ENCODE results near the gene SLC6A3.
"Not testable (repeated sequence)": the region's sequence is repeated elsewhere in the genome, so short reads cannot be mapped to it uniquely, and the experiment has no call there.

SLC6A3 gene

GRCh38 chr5:1422522-1422921, 22.7 kb downstream of the SLC6A3 start:
- DNase-seq (ENCODE audit: low read depth in 2 of 3, low spot score in 1 of 3) = not testable (repeated sequence)

- DNase-seq (ENCODE audit: low read depth in 2 of 3, low spot score in 1 of 3) = no peak
Observed at GRCh38 chr5:1421521-1422341, 23.5 kb downstream of the SLC6A3 start.

GRCh38 chr5:1420211-1421195, 24.7 kb downstream of the SLC6A3 start:
- no peak for DNase-seq (ENCODE audit: low read depth in 2 of 3, low spot score in 1 of 3)

- DNase-seq (ENCODE audit: low read depth in 2 of 3, low spot score in 1 of 3) = no peak
Observed at GRCh38 chr5:1419476-1420210, 25.6 kb downstream of the SLC6A3 start.

- DNase-seq (ENCODE audit: low read depth in 2 of 3, low spot score in 1 of 3) = no peak
Observed at GRCh38 chr5:1418921-1419280, 26.3 kb downstream of the SLC6A3 start.

GRCh38 chr5:1418238-1418920, 26.9 kb downstream of the SLC6A3 start:
- DNase-seq (ENCODE audit: low read depth in 2 of 3, low spot score in 1 of 3) = no peak

- DNase-seq (ENCODE audit: low read depth in 2 of 3, low spot score in 1 of 3) = no peak
Observed at GRCh38 chr5:1417586-1418225, 27.5 kb downstream of the SLC6A3 start.

- DNase-seq (ENCODE audit: low read depth in 2 of 3, low spot score in 1 of 3) = no peak
Observed at GRCh38 chr5:1416856-1417469, 28.3 kb downstream of the SLC6A3 start.

- no peak for DNase-seq (ENCODE audit: low read depth in 2 of 3, low spot score in 1 of 3)
Observed at GRCh38 chr5:1415626-1416360, 29.4 kb downstream of the SLC6A3 start.

GRCh38 chr5:1415059-1415425, 30.2 kb downstream of the SLC6A3 start:
- DNase-seq (ENCODE audit: low read depth in 2 of 3, low spot score in 1 of 3) = no peak

- DNase-seq (ENCODE audit: low read depth in 2 of 3, low spot score in 1 of 3) = no peak
Observed at GRCh38 chr5:1414311-1415058, 30.8 kb downstream of the SLC6A3 start.

- DNase-seq (ENCODE audit: low read depth in 2 of 3, low spot score in 1 of 3) = no peak
Observed at GRCh38 chr5:1413611-1414241, 31.5 kb downstream of the SLC6A3 start.

GRCh38 chr5:1413211-1413610, 32.0 kb downstream of the SLC6A3 start:
- DNase-seq (ENCODE audit: low read depth in 2 of 3, low spot score in 1 of 3) = no peak

- no peak for DNase-seq (ENCODE audit: low read depth in 2 of 3, low spot score in 1 of 3)
Observed at GRCh38 chr5:1412621-1413020, 32.6 kb downstream of the SLC6A3 start.

GRCh38 chr5:1412163-1412562, 33.1 kb downstream of the SLC6A3 start:
- no peak for DNase-seq (ENCODE audit: low read depth in 2 of 3, low spot score in 1 of 3)

- no peak for DNase-seq (ENCODE audit: low read depth in 2 of 3, low spot score in 1 of 3)
Observed at GRCh38 chr5:1411099-1411498, 34.1 kb downstream of the SLC6A3 start.

GRCh38 chr5:1410156-1411014, 34.9 kb downstream of the SLC6A3 start:
- DNase-seq (ENCODE audit: low read depth in 2 of 3, low spot score in 1 of 3) = no peak

All from stimulated activated CD4-positive, alpha-beta T cell treated with anti-CD3 and anti-CD28 coated beads, Interleukin-12 subunit alpha, Interleukin-12 subunit beta, amount 100 ng/mL, for 48 hours (primary cell).